HUES48 (cell line): ENCODE measurements around the gene POMT2.
A peak's percentile ranks its signal among the peaks of the same experiment; 100 is the strongest.
"Not testable (repeated sequence)": the region's sequence is repeated elsewhere in the genome, so short reads cannot be mapped to it uniquely, and the experiment has no call there.

Experiments used
- H3K27ac ChIP-seq: one replicate; pipeline ENCODE4 v1.7.0; 2013; ENCODE audit warnings: low read depth, low read length, inconsistent platforms
- H3K27me3 ChIP-seq: 2 replicates; pipeline ENCODE4 v1.6.1; 2013; ENCODE audit warnings: mild to moderate bottlenecking, low read length; ENCODE audit not compliant: control insufficient read depth, insufficient read depth
- H3K36me3 ChIP-seq: 2 replicates; pipeline ENCODE4 v1.6.1; 2013; ENCODE audit warnings: low read length; ENCODE audit not compliant: control insufficient read depth, insufficient read depth
- H3K4me1 ChIP-seq: 2 replicates; pipeline ENCODE4 v1.6.1; 2013; ENCODE audit warnings: mild to moderate bottlenecking, low read length; ENCODE audit not compliant: control insufficient read depth, insufficient read depth
- H3K4me3 ChIP-seq: 2 replicates; pipeline ENCODE4 v1.5.1; 2013; ENCODE audit warnings: mild to moderate bottlenecking, low read depth, low read length
- H3K9ac ChIP-seq: 2 replicates; pipeline ENCODE4 v1.6.1; 2013; ENCODE audit warnings: mild to moderate bottlenecking, low read depth, low read length, moderate library complexity
- H3K9me3 ChIP-seq: 2 replicates; pipeline ENCODE4 v1.6.1; 2013; ENCODE audit warnings: low read length; ENCODE audit not compliant: control insufficient read depth, insufficient read depth

Gene POMT2

DNA sequence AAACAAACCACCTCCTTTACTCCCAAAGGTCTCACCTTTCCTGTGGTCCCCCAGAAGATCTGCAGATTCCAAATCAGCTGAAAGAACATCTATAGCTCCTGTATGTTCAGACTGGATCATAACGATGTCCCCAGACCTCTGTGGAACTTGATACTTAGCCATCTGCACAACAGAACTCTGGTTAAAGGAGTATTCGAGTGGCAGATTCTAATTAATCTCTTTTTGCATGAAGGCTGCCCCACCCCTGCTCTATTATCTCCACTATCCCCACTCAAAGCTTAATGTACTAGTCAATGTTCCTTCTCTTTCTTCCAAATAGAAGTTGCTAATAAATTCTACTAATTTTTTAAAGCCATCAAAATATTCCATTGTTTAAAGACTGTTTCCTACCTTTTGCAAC lies 23.0 kb upstream of the POMT2 start:
- H3K9me3 ChIP-seq: no peaks in the 10 kb centered on the region
- H3K4me1 ChIP-seq: peaks cover 39% of the 10 kb centered on the region
- H3K27ac ChIP-seq: no peak overlapping the region
- H3K27me3 ChIP-seq: no peaks in the 10 kb centered on the region
- H3K36me3 ChIP-seq: peaks cover 6% of the 10 kb centered on the region; the same call in 1 of the 2 replicates
- H3K4me3 ChIP-seq: no peak overlapping the region
- no peak overlapping the region for H3K9ac ChIP-seq

DNA sequence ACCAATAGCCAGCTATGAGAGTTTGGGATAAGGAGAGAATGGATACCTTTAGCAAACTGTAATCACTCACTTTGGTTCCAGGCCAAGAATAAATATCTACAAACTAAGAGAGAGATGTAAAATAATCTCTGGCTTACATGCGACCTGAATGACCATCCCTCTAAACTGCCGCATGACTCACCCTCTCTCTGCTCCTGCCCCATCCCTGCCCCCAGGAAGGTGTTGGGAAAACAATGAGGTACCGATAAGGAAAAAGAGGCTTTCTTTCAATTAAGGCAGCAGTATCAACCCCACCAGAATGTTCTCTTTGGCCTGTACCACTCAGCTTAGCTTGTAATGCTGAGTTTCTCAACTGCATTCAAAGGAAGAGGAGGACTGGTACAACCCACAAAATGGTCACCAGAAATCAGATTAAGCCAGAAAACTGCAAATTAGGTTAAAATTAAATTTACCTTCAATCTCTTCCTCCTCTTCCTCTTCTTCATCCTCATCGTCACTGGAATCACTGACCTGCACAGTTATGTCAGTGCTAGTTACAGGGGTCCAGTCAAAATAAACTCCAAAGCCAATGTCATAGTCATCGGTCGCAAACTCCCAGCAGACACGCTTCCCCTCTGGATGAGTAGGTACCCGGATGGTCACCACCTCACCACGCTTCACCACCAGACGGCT lies 22.2 kb upstream of the POMT2 start:
- Histone ChIP-seq H3K36me3 (peaks cover 6% of the 10 kb centered on the region; the same call in 1 of the 2 replicates), H3K9me3 (no peaks in the 10 kb centered on the region), H3K27ac (no peak overlapping the region), H3K9ac (no peak overlapping the region), H3K4me3 (no peak overlapping the region), H3K4me1 (peaks cover 46% of the 10 kb centered on the region), H3K27me3 (no peaks in the 10 kb centered on the region)

DNA sequence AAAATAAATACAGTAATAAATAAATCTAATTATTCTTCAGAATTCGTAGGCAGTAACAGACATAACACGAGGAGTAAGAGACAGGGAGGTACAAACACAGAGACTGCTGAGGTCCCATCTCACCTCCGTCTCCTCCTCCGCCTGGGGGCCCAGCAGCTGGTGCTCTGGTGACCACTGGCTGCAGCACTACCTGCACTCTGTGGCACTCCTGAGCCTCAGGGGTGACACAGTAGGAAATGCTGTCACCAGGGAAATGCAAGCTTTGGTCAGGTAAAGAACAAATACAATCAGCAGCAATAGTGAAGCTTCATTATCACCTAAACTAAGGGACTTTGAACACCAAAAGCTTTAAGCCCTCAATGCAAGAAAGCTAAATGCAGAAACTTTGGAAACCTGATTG lies 19.7 kb upstream of the POMT2 start:
- Histone ChIP-seq H3K36me3 (peaks cover 6% of the 10 kb centered on the region; the same call in 1 of the 2 replicates), H3K27me3 (no peaks in the 10 kb centered on the region), H3K27ac (no peak overlapping the region), H3K9ac (no peak overlapping the region), H3K4me3 (no peak overlapping the region), H3K9me3 (no peaks in the 10 kb centered on the region), H3K4me1 (peaks cover 69% of the 10 kb centered on the region)

DNA sequence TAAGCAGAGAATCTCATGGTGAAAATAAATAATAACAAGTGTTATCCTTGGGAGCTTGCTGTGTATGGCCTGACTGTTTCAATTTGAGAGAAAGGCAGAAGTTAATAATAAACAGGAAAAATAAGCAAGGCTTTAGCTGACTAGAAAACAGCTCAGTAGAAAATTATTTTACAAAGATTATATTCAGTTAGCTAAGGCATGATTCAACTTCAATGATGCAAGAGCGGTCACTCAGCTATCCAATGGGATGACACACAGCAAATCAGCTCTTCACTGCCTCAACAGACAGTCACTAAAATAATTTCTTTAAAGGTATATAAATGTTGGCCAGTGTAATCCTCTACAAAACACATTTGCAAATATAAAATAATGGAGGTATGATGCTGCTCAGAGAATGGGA lies 18.7 kb upstream of the POMT2 start:
- H3K9ac ChIP-seq: no peak overlapping the region
- no peak overlapping the region for H3K4me3 ChIP-seq
- H3K9me3 ChIP-seq: no peaks in the 10 kb centered on the region
- peak overlapping the region; percentile 88 for H3K27ac ChIP-seq
- peaks cover 6% of the 10 kb centered on the region; the same call in 1 of the 2 replicates for H3K36me3 ChIP-seq
- H3K27me3 ChIP-seq: no peaks in the 10 kb centered on the region
- H3K4me1 ChIP-seq: peaks cover 74% of the 10 kb centered on the region

DNA sequence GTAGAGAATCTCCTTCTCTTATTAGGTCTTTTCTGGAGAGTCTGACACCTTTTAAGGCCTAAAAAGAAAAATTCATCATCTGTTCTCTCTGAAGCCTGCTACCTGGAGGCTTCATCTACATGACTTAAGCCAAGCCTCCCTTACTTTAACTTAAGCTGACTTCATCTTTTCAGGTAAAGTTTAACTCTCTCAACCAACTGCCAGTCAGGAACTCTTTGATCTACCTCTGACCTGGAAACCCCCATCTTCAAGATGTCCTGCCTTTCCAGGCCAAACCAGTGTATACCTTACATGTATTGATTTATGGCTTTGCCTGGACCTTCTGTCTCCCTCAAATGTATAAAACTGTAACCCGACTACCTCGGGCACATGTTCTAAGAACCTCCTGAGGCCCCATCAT lies 17.6 kb upstream of the POMT2 start:
- peak overlapping the region; percentile 38; the same call in 1 of the 2 replicates for H3K9ac ChIP-seq
- peaks cover 6% of the 10 kb centered on the region; the same call in 1 of the 2 replicates for H3K36me3 ChIP-seq
- H3K27ac ChIP-seq: peak overlapping the region; percentile 88
- H3K27me3 ChIP-seq: no peaks in the 10 kb centered on the region
- H3K4me1 ChIP-seq: peaks cover 70% of the 10 kb centered on the region
- peak overlapping the region; percentile 25; the same call in 1 of the 2 replicates for H3K4me3 ChIP-seq
- H3K9me3 ChIP-seq: no peaks in the 10 kb centered on the region

DNA sequence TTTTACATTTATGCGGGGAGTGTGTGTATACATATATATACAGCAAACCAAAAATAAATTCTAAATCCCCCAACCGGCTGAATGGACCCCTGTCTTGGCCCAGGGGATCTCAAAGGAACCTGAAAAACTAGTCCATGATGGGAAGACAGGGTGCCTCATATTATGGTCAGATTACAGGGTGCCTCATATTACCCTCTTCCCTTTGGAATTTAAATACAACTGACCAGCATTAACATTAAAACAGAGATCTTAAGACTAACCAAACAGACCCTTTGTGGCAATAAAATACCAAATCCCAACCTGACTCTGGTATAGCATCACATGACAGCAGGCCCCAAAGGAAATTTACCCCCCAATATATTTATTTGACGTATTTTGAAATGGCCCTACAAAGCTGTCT lies 17.2 kb upstream of the POMT2 start:
- H3K27me3 ChIP-seq: no peaks in the 10 kb centered on the region
- peak overlapping the region; percentile 88 for H3K27ac ChIP-seq
- H3K4me3 ChIP-seq: peak overlapping the region; percentile 25; the same call in 1 of the 2 replicates
- H3K36me3 ChIP-seq: peaks cover 6% of the 10 kb centered on the region; the same call in 1 of the 2 replicates
- H3K9me3 ChIP-seq: no peaks in the 10 kb centered on the region
- peaks cover 69% of the 10 kb centered on the region for H3K4me1 ChIP-seq
- peak overlapping the region; percentile 38; the same call in 1 of the 2 replicates for H3K9ac ChIP-seq

DNA sequence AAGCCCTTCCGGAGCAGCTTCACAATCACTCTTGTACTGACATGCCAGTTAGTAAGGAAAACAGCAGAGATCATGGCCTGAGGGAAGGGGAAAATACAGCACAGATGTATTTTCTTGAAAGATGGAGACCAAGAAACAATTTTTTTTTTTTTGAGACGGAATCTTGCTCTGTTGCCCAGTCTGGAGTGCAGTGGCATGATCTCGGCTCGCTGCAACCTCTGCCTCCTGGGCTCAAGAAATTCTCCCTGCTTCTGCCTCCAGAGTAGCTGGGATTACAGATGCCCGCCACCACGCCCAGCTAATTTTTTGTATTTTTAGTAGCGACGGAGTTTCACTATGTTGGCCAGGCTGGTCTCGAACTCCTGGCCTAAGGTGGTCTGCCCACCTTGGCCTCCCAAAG lies 16.6 kb upstream of the POMT2 start:
- peak overlapping the region; percentile 35; the same call in 1 of the 2 replicates for H3K9ac ChIP-seq
- peak overlapping the region; percentile 88 for H3K27ac ChIP-seq

DNA sequence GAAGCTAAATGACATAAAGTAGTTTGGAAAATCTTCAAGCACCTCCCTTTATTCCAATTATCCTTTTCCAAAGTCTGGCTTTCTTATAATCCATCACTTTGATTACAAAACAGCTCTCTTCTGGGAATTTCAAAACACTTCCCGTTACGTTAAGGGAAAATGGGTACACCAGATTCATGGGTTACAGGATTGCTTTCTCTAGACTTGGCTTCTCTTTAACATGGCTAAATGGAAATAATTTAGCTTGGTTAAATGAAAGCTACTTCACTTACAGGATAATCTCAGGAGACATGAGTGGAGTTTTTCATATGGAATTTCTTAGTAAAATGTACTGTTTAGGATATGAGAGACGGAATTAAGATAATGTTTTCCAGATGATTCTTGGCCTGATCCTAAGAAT lies 14.9 kb upstream of the POMT2 start:
- no peaks in the 10 kb centered on the region for H3K9me3 ChIP-seq

More for the DNA sequence above, 16.6 kb upstream of the POMT2 start:
- not testable (repeated sequence) for H3K27me3 ChIP-seq, H3K4me3 ChIP-seq, H3K36me3 ChIP-seq, H3K9me3 ChIP-seq
- H3K4me1 ChIP-seq: peaks cover 63% of the 10 kb centered on the region

DNA sequence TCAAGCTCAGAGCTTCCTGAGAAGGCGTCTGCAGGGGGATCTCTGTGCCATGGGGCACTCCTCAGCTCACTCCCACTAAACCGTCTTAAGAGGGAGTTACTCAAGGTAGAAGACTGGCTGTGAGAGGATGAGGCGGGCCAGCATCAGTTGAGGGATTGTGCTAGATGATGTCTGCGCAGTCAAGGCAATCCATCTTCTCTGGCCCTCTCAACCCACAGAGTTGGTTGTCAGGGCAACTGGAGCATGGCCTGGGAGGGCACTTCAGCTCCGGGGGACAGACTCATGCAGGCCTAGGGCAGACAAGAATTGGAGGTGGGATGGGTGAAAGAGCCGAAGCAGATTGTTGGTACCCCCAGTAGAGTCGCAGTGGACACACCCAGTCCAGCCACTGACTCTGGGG lies 9.2 kb upstream of the POMT2 start:
- Histone ChIP-seq H3K4me3 (no peak overlapping the region), H3K9me3 (no peaks in the 10 kb centered on the region), H3K27me3 (no peaks in the 10 kb centered on the region), H3K27ac (no peak overlapping the region), H3K36me3 (no peaks in the 10 kb centered on the region), H3K9ac (no peak overlapping the region), H3K4me1 (0 out of 2 replicates have a peak, but pooled peaks cover 7% of the 10 kb centered on the region)

More for the DNA sequence above, 14.9 kb upstream of the POMT2 start:
- peak overlapping the region; percentile 26 for H3K27ac ChIP-seq
- no peaks in the 10 kb centered on the region for H3K36me3 ChIP-seq
- no peak overlapping the region for H3K4me3 ChIP-seq
- H3K4me1 ChIP-seq: peaks cover 60% of the 10 kb centered on the region
- no peaks in the 10 kb centered on the region for H3K27me3 ChIP-seq
- no peak overlapping the region for H3K9ac ChIP-seq

DNA sequence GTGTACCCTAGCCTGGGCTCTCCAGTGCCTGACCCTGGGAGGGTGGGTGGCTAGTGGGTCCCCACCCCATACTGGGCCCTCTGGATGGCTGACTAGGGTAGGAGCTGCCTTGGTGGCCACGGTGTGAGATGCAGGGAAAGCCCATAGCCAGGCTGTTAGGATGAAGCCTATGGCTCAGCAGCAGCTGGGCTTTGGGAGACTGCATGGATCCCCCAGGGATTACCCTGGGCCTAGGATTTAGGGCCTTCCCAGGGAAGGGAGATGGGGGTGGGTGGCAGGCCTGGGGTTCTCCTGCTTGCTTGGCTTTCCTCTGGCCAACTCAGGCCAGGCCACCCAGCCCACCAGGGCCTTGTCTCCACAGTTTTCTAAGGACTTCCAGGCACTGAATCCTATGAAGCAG lies 6.4 kb upstream of the POMT2 start:
- Histone ChIP-seq H3K9me3 (no peaks in the 10 kb centered on the region), H3K27ac (no peak overlapping the region), H3K27me3 (no peaks in the 10 kb centered on the region), H3K9ac (no peak overlapping the region), H3K4me3 (no peak overlapping the region), H3K4me1 (peaks cover 7% of the 10 kb centered on the region), H3K36me3 (no peaks in the 10 kb centered on the region)

DNA sequence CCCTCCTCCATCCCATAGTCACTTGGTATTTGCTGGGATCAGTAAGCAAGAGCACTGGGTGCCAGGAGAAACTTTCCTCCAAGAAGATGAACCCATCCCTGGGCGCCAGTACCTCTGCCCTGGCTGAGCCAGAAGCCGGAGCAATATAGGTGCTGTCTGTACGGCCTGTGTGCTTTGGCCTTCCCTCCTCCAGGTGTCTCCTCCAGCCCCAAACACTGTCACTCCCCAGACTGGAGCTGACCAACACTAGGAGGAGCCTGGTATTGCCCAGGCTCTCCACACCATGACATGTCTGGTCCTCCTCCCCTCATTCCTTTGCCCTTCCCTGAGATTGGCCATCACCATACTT lies 5.0 kb upstream of the POMT2 start:
- Histone ChIP-seq H3K4me3 (no peak overlapping the region), H3K9ac (no peak overlapping the region), H3K27me3 (no peaks in the 10 kb centered on the region), H3K9me3 (no peaks in the 10 kb centered on the region), H3K36me3 (no peaks in the 10 kb centered on the region), H3K27ac (no peak overlapping the region), H3K4me1 (peaks cover 8% of the 10 kb centered on the region)
